GM12878 (cell line): Measurements from ENCODE around the gene EVX2. TPM values are rescaled to one million over a fixed set of nuclear protein-coding genes. Genes with fewer than 3 reads are reported as not detected.

Source experiments
- ATAC-seq: fragments of 200-7000 bp; cut with Tn5 transposase; 3 replicates; pipeline ENCODE4 v1.9.1; 2020; ENCODE audit warnings: mild to moderate bottlenecking, moderate library complexity
- BruUV-seq: library from RNA; stranded (reverse); fragments of 400-500 nt; replicated peaks from 2 replicates; lab custom pipeline; 2021; lab: Mats Ljungman, UMichigan
- CTCF ChIA-PET: fragments of 300-600 bp; sonication (Branson Sonifier 250); formaldehyde crosslinking; extraction: SDS; loops from one replicate; lab custom pipeline; 2021; ENCODE audit warnings: inconsistent platforms; lab: Yijun Ruan, JAX
- POLR2A ChIA-PET: fragments of 350-600 bp; formaldehyde crosslinking; extraction: SDS; loops from one replicate; lab custom pipeline; 2021; ENCODE audit warnings: inconsistent platforms; lab: Charles Lee
- RAD21 ChIA-PET: fragments of 300-600 bp; sonication (Branson Sonifier 250); formaldehyde crosslinking; loops from one replicate; lab custom pipeline; 2023; ENCODE audit warnings: antibody characterized with exemption; ENCODE audit not compliant: unreplicated experiment; lab: Charles Lee
- SMC1A ChIA-PET: fragments of 300-600 bp; sonication (Branson Sonifier 250); formaldehyde crosslinking; loops from one replicate; lab custom pipeline; 2023; ENCODE audit not compliant: unreplicated experiment, uncharacterized antibody; lab: Charles Lee
- DNase-seq: peaks from one replicate; pipeline ENCODE4 v3.0.0-alpha.2; 2011; ENCODE audit warnings: low read depth, low spot score
- FAIRE-seq: peaks from 3 replicates; lab custom pipeline; 2011; peaks lifted over from hg19 to GRCh38; lab: Jason Lieb, UNC
- H2AFZ ChIP-seq: 2 replicates; pipeline ENCODE4 v1.6.0; 2011; ENCODE audit warnings: low read depth, low read length, control low read depth; ENCODE audit not compliant: control insufficient read depth
- H3K27ac ChIP-seq: 2 replicates; pipeline ENCODE4 v1.5.1; 2011; ENCODE audit warnings: control low read depth; ENCODE audit not compliant: control insufficient read depth, insufficient read depth
- H3K27me3 ChIP-seq, 2 experiments: replicated peaks in 1 of 2; 2 replicates each; pipeline versions ENCODE4 v1.6.0 to v1.6.1; 2011; ENCODE audit warnings: low read length in 1 of 2; ENCODE audit not compliant: control insufficient read depth in 2 of 2, insufficient read depth in 2 of 2
- H3K36me3 ChIP-seq, 2 experiments: 2 replicates each; pipeline ENCODE4 v1.5.1; 2011; ENCODE audit warnings: low read length in 1 of 2; ENCODE audit not compliant: control insufficient read depth in 2 of 2, insufficient read depth in 2 of 2
- H3K4me1 ChIP-seq: 2 replicates; pipeline ENCODE4 v1.6.1; 2011; ENCODE audit warnings: mild to moderate bottlenecking, low read length, moderate library complexity, mixed read lengths; ENCODE audit not compliant: control insufficient read depth, insufficient read depth
- H3K4me2 ChIP-seq: 2 replicates; pipeline ENCODE4 v1.6.0; 2011; ENCODE audit warnings: control low read depth; ENCODE audit not compliant: control insufficient read depth, insufficient read depth
- H3K4me3 ChIP-seq: fragments of 200-600 bp; sonication (generic); 2 replicates; pipeline ENCODE4 v1.5.1; 2016
- H3K79me2 ChIP-seq: 2 replicates; pipeline ENCODE4 v1.6.0; 2011; ENCODE audit warnings: low read length; ENCODE audit not compliant: control insufficient read depth, insufficient read depth
- H3K9ac ChIP-seq: 2 replicates; pipeline ENCODE4 v1.8.0; 2011; ENCODE audit warnings: low read length, control low read depth, mixed read lengths; ENCODE audit not compliant: control insufficient read depth, insufficient read depth
- H3K9me3 ChIP-seq: replicated peaks from 3 replicates; pipeline ENCODE4 v1.5.1; 2011; ENCODE audit warnings: mild to moderate bottlenecking, low read length; ENCODE audit not compliant: control insufficient read depth, insufficient read depth
- H4K20me1 ChIP-seq: 2 replicates; pipeline ENCODE4 v1.6.0; 2011; ENCODE audit not compliant: control insufficient read depth, insufficient read depth
- BACH1 ChIP-seq: fragments of 450-650 bp; IDR thresholded peaks from 2 replicates; pipeline ENCODE4 v1.6.1; 2017; ENCODE audit warnings: mild to moderate bottlenecking, borderline replicate concordance
- CHD1 ChIP-seq: IDR thresholded peaks from 2 replicates; pipeline ENCODE4 v1.6.1; 2012; ENCODE audit warnings: low read depth, low read length, improper control_type of control experiment
- ETV6 ChIP-seq, 2 experiments: fragments of 450-650 bp in 1 of 2; IDR thresholded peaks in 1 of 2; conservative IDR thresholded peaks in 1 of 2; 2 replicates each; pipeline ENCODE4 v1.6.1; 2014; ENCODE audit warnings: antibody characterized with exemption in 1 of 2, borderline replicate concordance in 1 of 2, low read depth in 1 of 2, mild to moderate bottlenecking in 1 of 2, moderate library complexity in 1 of 2
- FOS ChIP-seq: IDR thresholded peaks from 3 replicates; pipeline ENCODE4 v1.6.1; 2011; ENCODE audit warnings: borderline replicate concordance; ENCODE audit not compliant: insufficient read length; ENCODE audit errors: extremely low read depth
- HDGF ChIP-seq: fragments of 450-650 bp; IDR thresholded peaks from 2 replicates; pipeline ENCODE4 v1.6.1; 2016; ENCODE audit warnings: antibody characterized with exemption
- JUNB ChIP-seq: IDR thresholded peaks from 2 replicates; pipeline ENCODE4 v1.6.1; 2016; ENCODE audit warnings: antibody characterized with exemption, mild to moderate bottlenecking
- JUND ChIP-seq: IDR thresholded peaks from 2 replicates; pipeline ENCODE4 v1.6.1; 2012; ENCODE audit warnings: low read depth, mild to moderate bottlenecking, low read length, improper control_type of control experiment, moderate library complexity
- NR2C2 ChIP-seq: IDR thresholded peaks from 2 replicates; pipeline ENCODE4 v1.6.1; 2011; ENCODE audit warnings: borderline replicate concordance, low read depth; ENCODE audit not compliant: control insufficient read depth, insufficient read length
- POU2F2 ChIP-seq: IDR thresholded peaks from 3 replicates; pipeline ENCODE4 v1.6.1; 2011; ENCODE audit warnings: low read depth, mild to moderate bottlenecking, low read length, borderline replicate concordance
- SIN3A ChIP-seq: IDR thresholded peaks from 2 replicates; pipeline ENCODE4 v1.6.1; 2012; ENCODE audit warnings: low read depth, low read length, improper control_type of control experiment
- SP1 ChIP-seq: IDR thresholded peaks from one replicate; pipeline ENCODE4 v1.6.1; 2011; ENCODE audit warnings: low read depth, low read length
- SPI1 ChIP-seq: IDR thresholded peaks from 2 replicates; pipeline ENCODE4 v1.6.1; 2011; ENCODE audit warnings: low read depth, mild to moderate bottlenecking, low read length, moderate library complexity, borderline replicate concordance; ENCODE audit not compliant: insufficient read depth
- TCF12 ChIP-seq: IDR thresholded peaks from 2 replicates; pipeline ENCODE4 v1.6.1; 2011; ENCODE audit warnings: low read depth, mild to moderate bottlenecking, low read length
- WGBS: methylation state at CpG from one replicate; pipeline ENCODE4 v1.1.6; 2016; ENCODE audit warnings: low lambda C conversion rate; ENCODE audit not compliant: insufficient replicate concordance, insufficient coverage; ENCODE audit errors: missing lambda C conversion rate; 5-methylcytosine and 5-hydroxymethylcytosine counted together
- in situ Hi-C: fragments of 300-500 bp; cut with MboI; formaldehyde crosslinking; loops from 9 replicates; pipeline ENCODE4 v1.14.3; 2018; ENCODE audit warnings: mixed read lengths
- intact Hi-C: fragments of 100-400 bp; cut with micrococcal nuclease; formaldehyde crosslinking; loops from one replicate; pipeline ENCODE4 v1.14.2; 2022; ENCODE audit not compliant: unreplicated experiment
- polyA plus RNA-seq, 11 experiments: library from polyadenylated mRNA; depleted of rRNA in 4 of 11; unstranded in 6 of 11; stranded (reverse) in 5 of 11; fragments of >200 nt; fragmentation: Nextera tagmentation in 4 of 11; fragmentation: Illumina TruSeq in 1 of 11; extraction: Ambion mirVana in 4 of 11; extraction: Trizol in 1 of 11; gene quantifications; 1 replicate in 1 of 11; 2 replicates in 10 of 11; pipeline versions ENCODE4 v1.2.1 to v1.2.3, GENCODE V29; 2011 to 2016; ENCODE audit warnings: inconsistent platforms in 2 of 11, missing spikeins in 2 of 11, low read depth in 1 of 11
- total RNA-seq, 4 experiments: library from RNA; depleted of rRNA in 3 of 4; stranded (reverse); fragments of >200 nt in 3 of 4; fragmentation: Illumina TruSeq in 1 of 4; extraction: Trizol in 1 of 4; gene quantifications; 2 replicates each; pipeline versions ENCODE4 v1.2.1 to v1.2.3, GENCODE V29; 2013 to 2021
- TF ChIP-seq, protein P1 (sequence below), 3 experiments: IDR thresholded peaks in 2 of 3; conservative IDR thresholded peaks in 1 of 3; 2 replicates each; pipeline ENCODE4 v1.5.1; 2011; ENCODE audit warnings: low read depth in 3 of 3, low read length in 3 of 3, mild to moderate bottlenecking in 3 of 3, control low read depth in 2 of 3, moderate library complexity in 2 of 3, inconsistent platforms in 1 of 3, mixed read lengths in 1 of 3; ENCODE audit not compliant: control insufficient read depth in 2 of 3, insufficient read depth in 1 of 3; ENCODE audit errors: extremely low read depth in 1 of 3
- TF ChIP-seq, protein P2 (sequence below): fragments of 450-650 bp; IDR thresholded peaks from 2 replicates; pipeline ENCODE4 v1.6.1; 2016; ENCODE audit warnings: mild to moderate bottlenecking

The EVX2 gene
- total and polyA plus RNA-seq, 10 of the 15 experiments (the other 5 are each of a cell fraction or from before 2014, with no cell fraction given) = not detected

DNA sequence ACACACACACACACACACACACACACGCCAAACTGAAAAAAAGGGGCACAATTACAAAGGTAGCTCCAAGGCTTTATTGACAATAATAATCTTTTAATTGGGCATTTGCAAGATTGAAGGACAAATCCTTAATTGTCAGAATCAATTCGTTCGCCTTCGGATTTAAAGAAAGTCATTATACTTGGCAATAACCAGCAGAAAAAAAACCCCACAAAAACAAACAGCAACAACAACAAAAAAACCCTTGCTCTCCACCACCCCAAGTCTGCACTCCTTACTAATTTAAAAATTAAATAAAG, 44.0 kb upstream of the EVX2 start:
- no peaks in the 10 kb centered on the region for H4K20me1 ChIP-seq
- ChIA-PET CTCF (interaction anchor here (0.6 to 4.3 kb wide), 29 partner anchors 12 to 1034 kb away, joined by 3 to 79 read pairs (median 6); no protein-coding TSS in a partner anchor), POLR2A (no interaction called here), SMC1A (interaction anchor here (0.8 to 3.1 kb wide), 13 partner anchors 12 to 1035 kb away, joined by 3 to 37 read pairs (median 10); no protein-coding TSS in a partner anchor), RAD21 (interaction anchor here (1.1 to 3.7 kb wide), 10 partner anchors 13 to 1036 kb away, joined by 3 to 25 read pairs (median 12); no protein-coding TSS in a partner anchor)
- WGBS = 23% methylated on average over 4 of the region's 4 CpGs
- H2AFZ ChIP-seq = no peak overlapping the region
- H3K9me3 ChIP-seq = peaks cover 1% of the 10 kb centered on the region; the same call in 2 of the 3 replicates
- in situ Hi-C loops = loop anchor here (5.0 to 25.0 kb wide), 4 partner anchors 510 to 1210 kb away; no protein-coding TSS in a partner anchor
- no peak for ATAC-seq
- no peak overlapping the region for H3K4me2 ChIP-seq
- no peaks in the 10 kb centered on the region for H3K79me2 ChIP-seq
- no peak for FAIRE-seq
- no peak overlapping the region for H3K9ac ChIP-seq
- H3K36me3 ChIP-seq = no peaks in the 10 kb centered on the region
- no peak overlapping the region for H3K4me3 ChIP-seq
- BruUV-seq = no TSS peak
- no peaks in the 10 kb centered on the region for H3K4me1 ChIP-seq
- DNase-seq = no peak
- H3K27me3 ChIP-seq = peaks cover 7 to 29% of the 10 kb centered on the region in 2 experiments
- intact Hi-C loops = loop anchor here (2.0 to 5.0 kb wide), 6 partner anchors 327 to 1035 kb away; no protein-coding TSS in a partner anchor
- no peak overlapping the region for H3K27ac ChIP-seq
- TF ChIP-seq POU2F2 (no peak), ETV6 (conservative IDR thresholded peaks at IDR 0.05 in 1 of 2, IDR thresholded peaks at IDR 0.05 in 1 of 2; ENCODE audit: borderline replicate concordance in 1 of 2, low read depth in 1 of 2) (no peak), NR2C2 (no peak), FOS (no peak), SPI1 (no peak), HDGF (no peak), BACH1 (no peak), JUNB (no peak), JUND (no peak), TCF12 (no peak), SIN3A (no peak), CHD1 (no peak), SP1 (no peak)
- TF ChIP-seq, protein P1, sequence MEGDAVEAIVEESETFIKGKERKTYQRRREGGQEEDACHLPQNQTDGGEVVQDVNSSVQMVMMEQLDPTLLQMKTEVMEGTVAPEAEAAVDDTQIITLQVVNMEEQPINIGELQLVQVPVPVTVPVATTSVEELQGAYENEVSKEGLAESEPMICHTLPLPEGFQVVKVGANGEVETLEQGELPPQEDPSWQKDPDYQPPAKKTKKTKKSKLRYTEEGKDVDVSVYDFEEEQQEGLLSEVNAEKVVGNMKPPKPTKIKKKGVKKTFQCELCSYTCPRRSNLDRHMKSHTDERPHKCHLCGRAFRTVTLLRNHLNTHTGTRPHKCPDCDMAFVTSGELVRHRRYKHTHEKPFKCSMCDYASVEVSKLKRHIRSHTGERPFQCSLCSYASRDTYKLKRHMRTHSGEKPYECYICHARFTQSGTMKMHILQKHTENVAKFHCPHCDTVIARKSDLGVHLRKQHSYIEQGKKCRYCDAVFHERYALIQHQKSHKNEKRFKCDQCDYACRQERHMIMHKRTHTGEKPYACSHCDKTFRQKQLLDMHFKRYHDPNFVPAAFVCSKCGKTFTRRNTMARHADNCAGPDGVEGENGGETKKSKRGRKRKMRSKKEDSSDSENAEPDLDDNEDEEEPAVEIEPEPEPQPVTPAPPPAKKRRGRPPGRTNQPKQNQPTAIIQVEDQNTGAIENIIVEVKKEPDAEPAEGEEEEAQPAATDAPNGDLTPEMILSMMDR (IDR thresholded peaks at IDR 0.05 in 2 of 3, conservative IDR thresholded peaks at IDR 0.05 in 1 of 3; ENCODE audit: control insufficient read depth in 2 of 3, extremely low read depth in 1 of 3, insufficient read depth in 1 of 3, low read depth in 3 of 3, low read length in 3 of 3) = no peak
- TF ChIP-seq, protein P2, sequence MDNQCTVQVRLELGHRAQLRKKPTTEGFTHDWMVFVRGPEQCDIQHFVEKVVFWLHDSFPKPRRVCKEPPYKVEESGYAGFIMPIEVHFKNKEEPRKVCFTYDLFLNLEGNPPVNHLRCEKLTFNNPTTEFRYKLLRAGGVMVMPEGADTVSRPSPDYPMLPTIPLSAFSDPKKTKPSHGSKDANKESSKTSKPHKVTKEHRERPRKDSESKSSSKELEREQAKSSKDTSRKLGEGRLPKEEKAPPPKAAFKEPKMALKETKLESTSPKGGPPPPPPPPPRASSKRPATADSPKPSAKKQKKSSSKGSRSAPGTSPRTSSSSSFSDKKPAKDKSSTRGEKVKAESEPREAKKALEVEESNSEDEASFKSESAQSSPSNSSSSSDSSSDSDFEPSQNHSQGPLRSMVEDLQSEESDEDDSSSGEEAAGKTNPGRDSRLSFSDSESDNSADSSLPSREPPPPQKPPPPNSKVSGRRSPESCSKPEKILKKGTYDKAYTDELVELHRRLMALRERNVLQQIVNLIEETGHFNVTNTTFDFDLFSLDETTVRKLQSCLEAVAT = no peak
